CD4-positive, alpha-beta T cell (primary cell): ENCODE results near the gene DTL. TPM values are rescaled to one million over a fixed set of nuclear protein-coding genes. Genes with fewer than 3 reads are reported as not detected.

Experiments
- ATAC-seq: fragments of 200-7000 bp; cut with Tn5 transposase; one replicate; pipeline ENCODE4 v1.10.0; 2022; ENCODE audit warnings: mild to moderate bottlenecking; ENCODE audit not compliant: poor library complexity
- CTCF ChIA-PET: fragments of 350-600 bp; sonication (Branson Sonifier 250); formaldehyde crosslinking; loops from one replicate; lab custom pipeline; 2021; ENCODE audit warnings: antibody characterized with exemption, inconsistent platforms; lab: Charles Lee
- POLR2A ChIA-PET: fragments of 350-600 bp; sonication (Branson Sonifier 250); formaldehyde crosslinking; loops from one replicate; lab custom pipeline; 2021; ENCODE audit warnings: antibody characterized with exemption, inconsistent platforms; lab: Charles Lee
- DNase-seq, 14 experiments: peaks; one replicate each; pipeline ENCODE4 v3.0.0-alpha.2; 2013 to 2020; ENCODE audit warnings: mixed read lengths in 2 of 14
- H3K27ac ChIP-seq, 2 donors: one replicate each; pipeline versions ENCODE4 v1.5.1 to v1.7.0; 2013; ENCODE audit warnings: low read length in 2 of 2, low read depth in 1 of 2, mild to moderate bottlenecking in 1 of 2
- H3K27me3 ChIP-seq, 2 experiments: 1 replicate in 1 of 2; 2 replicates in 1 of 2; pipeline versions ENCODE4 v1.6.1 to v1.7.0; 2013; ENCODE audit warnings: low read length in 2 of 2, control low read depth in 1 of 2, mild to moderate bottlenecking in 1 of 2, moderate library complexity in 1 of 2; ENCODE audit not compliant: insufficient read depth in 2 of 2, control insufficient read depth in 1 of 2
- H3K36me3 ChIP-seq: one replicate; pipeline ENCODE4 v1.6.1; 2013; ENCODE audit warnings: low read length, control low read depth; ENCODE audit not compliant: insufficient read depth
- H3K4me1 ChIP-seq: one replicate; pipeline ENCODE4 v1.6.1; 2013; ENCODE audit warnings: low read length, control low read depth; ENCODE audit not compliant: insufficient read depth
- H3K4me3 ChIP-seq: one replicate; pipeline ENCODE4 v1.5.1; 2013; ENCODE audit warnings: mild to moderate bottlenecking, low read length, moderate library complexity
- H3K9me3 ChIP-seq, 2 experiments: 1 replicate in 1 of 2; 2 replicates in 1 of 2; pipeline versions ENCODE4 v1.6.1 to v1.7.0; 2013; ENCODE audit warnings: low read length in 2 of 2, mild to moderate bottlenecking in 2 of 2, control low read depth in 1 of 2, moderate library complexity in 1 of 2; ENCODE audit not compliant: control insufficient read depth in 1 of 2, insufficient read depth in 1 of 2
- H3K27ac Mint-ChIP-seq: one replicate; pipeline ENCODE4 v1.8.0; 2020; ENCODE audit warnings: mixed read lengths
- H3K27me3 Mint-ChIP-seq: one replicate; pipeline ENCODE4 v1.8.0; 2021; ENCODE audit warnings: mixed read lengths
- H3K36me3 Mint-ChIP-seq: one replicate; pipeline ENCODE4 v1.8.0; 2021; ENCODE audit warnings: low read depth, mixed read lengths
- H3K4me1 Mint-ChIP-seq: one replicate; pipeline ENCODE4 v1.8.0; 2021; ENCODE audit warnings: low read depth, mixed read lengths
- H3K4me3 Mint-ChIP-seq: one replicate; pipeline ENCODE4 v1.8.0; 2020; ENCODE audit warnings: mild to moderate bottlenecking, mixed read lengths
- H3K9me3 Mint-ChIP-seq: one replicate; pipeline ENCODE4 v1.8.0; 2020; ENCODE audit warnings: mixed read lengths
- CTCF ChIP-seq: fragments of 200-600 bp; IDR thresholded peaks from one replicate; pipeline ENCODE4 v1.8.0; 2022; ENCODE audit warnings: antibody characterized with exemption, mild to moderate bottlenecking
- intact Hi-C, 2 experiments: fragments of 100-400 bp; cut with DNase I in 1 of 2; cut with micrococcal nuclease in 1 of 2; formaldehyde crosslinking; loops; one replicate each; pipeline versions ENCODE4 v1.15.1 to v1.9.0; 2023 to 2025; cut with DNase I, micrococcal nuclease
- total RNA-seq, 174 experiments: library from RNA in 2 of 174; stranded (reverse) in 2 of 174; gene quantifications; one replicate each; pipeline ENCODE4 v1.2.3 and lab custom pipeline; 2021 to 2026

DTL gene
- total RNA-seq, 2 experiments from 2014 or later: 0.49 to 0.64 TPM

- no peak for ATAC-seq
- Histone ChIP-seq H3K9me3 (no peaks in the 10 kb centered on the region), H3K4me3 (no peak overlapping the region), H3K36me3 (no peaks in the 10 kb centered on the region), H3K27ac (no peak overlapping the region), H3K27me3 (no peaks in the 10 kb centered on the region), H3K4me1 (peaks cover 13% of the 10 kb centered on the region)
- intact Hi-C loops: loop anchor here in 1 of 2 experiments (5.0 kb wide), 2 partner anchors 449 to 761 kb away; partner anchors contain the start of genes NSL1 and TATDN3
- H3K4me3 Mint-ChIP-seq: no peak overlapping the region
- no peaks in the 10 kb centered on the region for H3K27me3 Mint-ChIP-seq
- H3K9me3 Mint-ChIP-seq: no peaks in the 10 kb centered on the region
- TF ChIP-seq CTCF: no peak
- no peak overlapping the region for H3K27ac Mint-ChIP-seq
- peaks cover 16% of the 10 kb centered on the region for H3K36me3 Mint-ChIP-seq
- ChIA-PET CTCF (interaction anchor here (1.0 kb wide), 1 partner anchor 9 kb away, joined by 3 read pairs; no protein-coding TSS in a partner anchor), POLR2A (no interaction called here)
- H3K4me1 Mint-ChIP-seq: peaks cover 68% of the 10 kb centered on the region
- DNase-seq: no peak
Measured at GRCh38 chr1:212030936-212031528, 4.5 kb upstream of the DTL start.

GRCh38 chr1:212034516-212035122 is 929 bp upstream of the DTL start:
- Histone ChIP-seq H3K9me3 (no peaks in the 10 kb centered on the region), H3K27ac (peak overlapping the region; percentile 55 to 77), H3K27me3 (no peaks in the 10 kb centered on the region), H3K36me3 (no peaks in the 10 kb centered on the region), H3K4me1 (peaks cover 16% of the 10 kb centered on the region), H3K4me3 (peak overlapping the region; percentile 83)
- ChIA-PET CTCF (interaction anchor here (0.8 to 3.8 kb wide), 20 partner anchors 9 to 421 kb away, joined by 3 to 21 read pairs (median 4); partner anchors contain the start of gene PPP2R5A), POLR2A (interaction anchor here (0.8 to 2.6 kb wide), 12 partner anchors 9 to 823 kb away, joined by 3 to 50 read pairs (median 6); partner anchors contain the start of genes FLVCR1, NEK2, NENF and PPP2R5A)
- no peaks in the 10 kb centered on the region for H3K27me3 Mint-ChIP-seq
- H3K36me3 Mint-ChIP-seq: peaks cover 16% of the 10 kb centered on the region
- H3K9me3 Mint-ChIP-seq: no peaks in the 10 kb centered on the region
- peak overlapping the region; percentile 95 for H3K4me3 Mint-ChIP-seq
- peaks cover 67% of the 10 kb centered on the region for H3K4me1 Mint-ChIP-seq
- ATAC-seq: no peak
- no peak for TF ChIP-seq CTCF
- DNase-seq: peak in 1 of 14 experiments; percentile 2
- H3K27ac Mint-ChIP-seq: peak overlapping the region; percentile 95
- intact Hi-C loops: loop anchor here (1.0 to 5.0 kb wide), 9 partner anchors 251 to 983 kb away; partner anchors contain the start of genes PPP2R5A (in 2 of the 2), ANGEL2 (in 1 of the 2), NSL1 (in 1 of the 2) and PACC1 (in 1 of the 2)

- H3K27me3 ChIP-seq: no peaks in the 10 kb centered on the region
- ATAC-seq (no peak), DNase-seq (peak in 2 of 14 experiments; percentile 3 to 36)
- Mint-ChIP-seq H3K9me3 (no peaks in the 10 kb centered on the region), H3K4me1 (peaks cover 68% of the 10 kb centered on the region), H3K36me3 (peaks cover 16% of the 10 kb centered on the region), H3K27me3 (no peaks in the 10 kb centered on the region), H3K27ac (peak overlapping the region; percentile 95), H3K4me3 (peak overlapping the region; percentile 95)
- ChIA-PET CTCF (interaction anchor here (0.9 to 3.8 kb wide), 15 partner anchors 7 to 420 kb away, joined by 3 to 21 read pairs (median 5); partner anchors contain the start of gene PPP2R5A), POLR2A (interaction anchor here (0.7 to 2.6 kb wide), 19 partner anchors 11 to 822 kb away, joined by 3 to 50 read pairs (median 5); partner anchors contain the start of genes FLVCR1, NEK2, NENF and PACC1)
- H3K27ac ChIP-seq: peak overlapping the region; percentile 55 to 57
- TF ChIP-seq CTCF: no peak
- H3K36me3 ChIP-seq: no peaks in the 10 kb centered on the region
- peak overlapping the region; percentile 83 for H3K4me3 ChIP-seq
- H3K4me1 ChIP-seq: peaks cover 16% of the 10 kb centered on the region
- intact Hi-C loops: loop anchor here (1.0 to 5.0 kb wide), 7 partner anchors 249 to 981 kb away; partner anchors contain the start of genes PPP2R5A (in 2 of the 2), ANGEL2 (in 1 of the 2) and PACC1 (in 1 of the 2)
- H3K9me3 ChIP-seq: no peaks in the 10 kb centered on the region
Measured at GRCh38 chr1:212035835-212036605, 472 bp downstream of the DTL start.
